ENCODE data around the gene TSSK3.

The TSSK3 gene

DNA sequence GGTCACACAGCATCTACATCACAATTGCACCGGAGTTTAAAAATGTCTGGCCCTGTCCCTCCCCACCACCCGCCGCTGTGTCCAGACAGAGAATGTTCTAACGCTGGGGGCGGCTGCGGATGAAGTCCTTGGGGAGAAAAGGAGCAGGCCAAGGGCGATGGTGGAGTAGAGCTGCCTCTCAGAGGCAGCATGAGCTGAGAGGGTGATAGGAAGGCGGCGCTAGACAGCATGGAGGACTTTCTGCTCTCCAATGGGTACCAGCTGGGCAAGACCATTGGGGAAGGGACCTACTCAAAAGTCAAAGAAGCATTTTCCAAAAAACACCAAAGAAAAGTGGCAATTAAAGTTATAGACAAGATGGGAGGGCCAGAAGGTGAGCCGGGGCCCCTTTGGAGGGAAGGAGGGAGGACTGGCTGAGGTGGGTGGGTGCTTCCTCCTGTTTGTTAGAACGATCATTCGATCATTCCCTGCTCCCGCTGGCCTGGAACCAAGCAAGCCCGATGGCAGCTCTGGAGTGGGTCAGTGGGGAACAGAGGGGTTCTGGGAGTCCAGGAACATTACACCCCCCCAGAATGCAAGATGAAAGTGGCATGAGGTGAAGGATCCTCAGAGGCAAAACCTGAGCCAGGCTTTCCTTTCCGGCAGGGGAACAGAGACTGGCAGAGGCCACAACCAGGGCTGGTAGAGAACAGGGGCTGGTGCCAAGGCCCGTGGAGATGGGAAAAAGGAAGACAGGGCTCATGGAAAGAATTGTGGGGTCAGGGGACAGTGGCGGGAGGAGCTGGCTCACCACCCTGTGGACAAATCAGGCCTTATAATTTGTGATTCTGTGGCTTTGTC lies at the start of gene TSSK3, which contains the start of gene FAM229A:
TSSK3 (plus strand) TSS at position 66 of the 840 bp plus-strand sequence; CDS start at position 229, 163 bp downstream.
FAM229A (minus strand) TSS at position 12 of the 840 bp plus-strand sequence. CDS start 394 bp downstream, outside the sequence.
- DNase-seq (ENCODE audit: low read depth), result no peak

GRCh38 chr1:32316903-32317277 lies 45.4 kb upstream of the TSSK3 start:
- no peak for DNase-seq (ENCODE audit: low read depth)

DNA sequence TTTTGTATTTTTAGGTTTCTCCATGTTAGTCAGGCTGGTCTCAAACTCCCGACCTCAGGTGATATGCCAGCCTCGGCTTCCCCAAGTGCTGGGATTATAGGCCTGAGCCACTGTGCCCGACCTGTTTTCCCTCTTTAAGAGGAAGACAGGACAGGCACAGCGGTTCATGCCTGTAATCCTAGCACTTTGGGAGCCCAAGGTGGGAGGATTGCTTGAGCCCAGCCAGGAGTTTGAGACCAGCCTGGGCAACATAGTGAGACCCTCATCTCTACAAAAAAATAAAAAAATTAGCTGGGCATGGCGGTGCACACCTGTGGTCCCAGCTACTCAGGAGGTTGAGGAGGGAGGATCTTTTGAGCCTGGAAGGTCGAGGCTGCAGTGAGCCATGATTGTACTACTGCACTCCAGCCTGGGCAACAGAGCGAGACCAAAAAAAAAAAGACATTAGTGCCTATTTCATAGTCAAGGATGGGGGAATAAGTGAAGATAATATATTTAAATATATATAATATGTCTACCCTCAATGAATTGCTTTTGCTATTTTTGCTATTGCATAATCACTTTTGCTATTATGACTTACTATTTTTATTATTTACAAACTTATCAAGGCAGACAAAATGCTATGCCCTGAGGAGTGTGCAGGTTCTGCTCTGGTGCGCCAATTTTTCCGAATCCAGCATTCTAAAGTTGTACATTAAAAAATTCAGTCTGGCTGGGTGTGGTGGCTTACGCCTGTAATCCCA lies 44.0 kb upstream of the TSSK3 start:
- no peak for DNase-seq (ENCODE audit: low read depth)

- no peak for DNase-seq (ENCODE audit: low read depth)
Observed at GRCh38 chr1:32321712-32322291, 40.5 kb upstream of the TSSK3 start.

DNA sequence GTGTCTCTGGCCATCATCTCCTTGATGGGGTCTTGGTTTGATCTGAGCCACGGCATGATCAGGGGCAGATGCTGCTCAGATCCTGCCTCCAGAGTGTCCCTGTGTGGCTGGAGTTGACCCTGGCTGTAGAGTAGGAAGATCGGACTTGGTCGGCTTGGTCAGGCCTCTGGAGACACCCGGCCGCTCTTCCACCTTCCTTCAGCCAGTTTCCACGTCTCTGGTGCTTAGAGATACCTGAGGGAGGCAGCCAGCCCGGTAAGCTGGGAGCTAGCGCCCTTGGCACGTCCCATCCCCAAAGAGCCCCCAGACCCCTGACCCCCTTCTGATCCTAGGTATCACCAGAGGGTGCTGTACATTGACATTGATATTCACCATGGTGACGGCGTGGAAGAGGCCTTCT lies 35.1 kb upstream of the TSSK3 start:
- no peak for DNase-seq (ENCODE audit: low read depth)

DNA sequence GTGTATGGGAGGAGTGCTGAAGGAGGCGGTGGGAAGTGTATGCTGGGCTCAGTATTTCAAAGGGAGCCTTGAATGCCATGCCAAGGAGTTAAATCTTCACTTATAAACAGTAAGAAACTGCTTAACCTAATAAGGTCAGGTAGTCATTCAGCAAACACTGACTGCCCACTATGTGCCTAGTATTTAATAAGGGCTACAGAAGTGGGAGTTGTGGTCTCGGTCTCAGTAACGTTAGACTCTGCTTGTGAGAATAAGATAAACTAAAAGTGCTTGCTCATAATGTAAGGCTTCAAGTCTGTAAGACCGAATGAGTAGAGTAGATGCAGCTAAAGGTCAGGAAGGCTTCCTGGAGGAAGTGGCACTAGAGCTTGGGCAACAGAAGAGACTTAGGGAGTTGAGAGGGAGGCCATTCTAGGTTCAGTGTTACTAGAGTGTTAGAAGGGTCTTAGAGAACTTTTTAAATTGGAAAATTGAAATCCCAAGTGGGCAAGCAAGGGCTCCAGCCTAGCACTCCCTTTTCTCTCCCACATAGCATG lies 32.3 kb upstream of the TSSK3 start:
- DNase-seq (ENCODE audit: low read depth), result no peak

- no peak for DNase-seq (ENCODE audit: low read depth)
Observed at GRCh38 chr1:32330558-32331151, 31.7 kb upstream of the TSSK3 start.

DNA sequence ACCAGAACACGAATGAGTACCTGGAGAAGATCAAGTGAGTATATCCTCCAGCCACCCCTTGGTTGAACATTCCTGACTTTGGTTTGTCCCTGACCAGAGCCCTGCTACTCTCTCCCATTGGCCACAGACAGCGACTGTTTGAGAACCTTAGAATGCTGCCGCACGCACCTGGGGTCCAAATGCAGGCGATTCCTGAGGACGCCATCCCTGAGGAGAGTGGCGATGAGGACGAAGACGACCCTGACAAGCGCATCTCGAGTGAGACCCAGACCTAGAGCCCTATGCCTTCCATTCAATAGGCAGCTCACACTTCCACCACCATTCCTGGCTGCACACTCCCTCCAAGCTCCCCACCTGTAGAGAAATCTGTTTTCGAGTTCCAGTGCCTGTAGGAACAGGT lies 30.8 kb upstream of the TSSK3 start:
- DNase-seq (ENCODE audit: low read depth), result no peak

DNA sequence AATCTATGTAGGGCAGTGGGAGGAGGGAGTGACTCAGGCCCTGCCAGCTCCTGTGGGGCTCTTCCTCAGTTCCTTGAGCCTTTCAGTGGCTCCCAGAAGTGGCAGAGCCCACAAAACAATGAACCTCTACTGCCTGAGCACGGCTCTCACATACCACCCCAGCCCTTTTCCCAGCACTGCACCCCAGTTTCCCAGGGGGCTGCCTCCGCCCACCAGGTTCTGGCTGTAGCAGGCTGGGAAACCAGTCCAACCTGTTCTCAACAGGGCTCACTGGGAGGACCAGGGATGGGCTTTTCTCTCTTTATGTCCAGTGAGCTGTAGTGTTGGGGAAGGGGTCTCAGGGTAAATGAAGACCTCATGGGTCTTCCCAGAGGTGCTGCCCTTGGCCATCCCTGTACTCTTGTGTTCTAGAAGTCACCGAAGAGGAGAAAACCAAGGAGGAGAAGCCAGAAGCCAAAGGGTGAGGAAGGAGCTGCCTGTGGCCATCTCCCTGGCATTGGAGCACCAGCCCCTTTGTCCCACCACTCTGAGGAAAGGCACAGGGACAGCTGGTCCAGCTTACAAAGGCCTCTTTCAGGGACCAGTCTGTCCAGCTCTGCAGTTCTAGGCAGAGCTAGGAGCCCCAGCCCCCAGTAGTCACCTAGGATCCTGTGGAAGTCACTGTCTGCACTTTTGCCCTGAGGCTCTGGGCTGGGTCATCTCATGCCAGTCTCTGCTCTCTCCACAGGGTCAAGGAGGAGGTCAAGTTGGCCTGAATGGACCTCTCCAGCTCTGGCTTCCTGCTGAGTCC lies 29.9 kb upstream of the TSSK3 start:
- DNase-seq (ENCODE audit: low read depth), result no peak

DNA sequence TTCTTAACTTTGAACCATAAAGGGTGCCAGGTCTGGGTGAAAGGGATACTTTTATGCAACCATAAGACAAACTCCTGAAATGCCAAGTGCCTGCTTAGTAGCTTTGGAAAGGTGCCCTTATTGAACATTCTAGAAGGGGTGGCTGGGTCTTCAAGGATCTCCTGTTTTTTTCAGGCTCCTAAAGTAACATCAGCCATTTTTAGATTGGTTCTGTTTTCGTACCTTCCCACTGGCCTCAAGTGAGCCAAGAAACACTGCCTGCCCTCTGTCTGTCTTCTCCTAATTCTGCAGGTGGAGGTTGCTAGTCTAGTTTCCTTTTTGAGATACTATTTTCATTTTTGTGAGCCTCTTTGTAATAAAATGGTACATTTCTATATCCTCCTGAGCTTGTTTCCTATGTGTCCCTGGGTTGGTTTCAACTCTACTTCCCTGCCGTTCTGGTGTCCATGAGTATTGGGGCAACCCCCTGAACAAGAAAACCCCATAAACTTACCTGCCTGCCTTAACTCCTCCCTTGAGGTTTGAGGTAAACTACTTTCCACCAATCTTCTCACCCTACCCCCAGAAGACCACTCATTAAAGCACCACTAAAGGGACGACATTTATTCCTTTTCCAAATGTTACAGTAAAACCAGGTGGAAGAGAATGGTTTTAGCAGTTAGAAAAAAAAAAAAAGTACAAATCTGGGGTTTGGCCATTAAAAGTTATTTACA lies 28.9 kb upstream of the TSSK3 start:
- DNase-seq (ENCODE audit: low read depth), result no peak

DNA sequence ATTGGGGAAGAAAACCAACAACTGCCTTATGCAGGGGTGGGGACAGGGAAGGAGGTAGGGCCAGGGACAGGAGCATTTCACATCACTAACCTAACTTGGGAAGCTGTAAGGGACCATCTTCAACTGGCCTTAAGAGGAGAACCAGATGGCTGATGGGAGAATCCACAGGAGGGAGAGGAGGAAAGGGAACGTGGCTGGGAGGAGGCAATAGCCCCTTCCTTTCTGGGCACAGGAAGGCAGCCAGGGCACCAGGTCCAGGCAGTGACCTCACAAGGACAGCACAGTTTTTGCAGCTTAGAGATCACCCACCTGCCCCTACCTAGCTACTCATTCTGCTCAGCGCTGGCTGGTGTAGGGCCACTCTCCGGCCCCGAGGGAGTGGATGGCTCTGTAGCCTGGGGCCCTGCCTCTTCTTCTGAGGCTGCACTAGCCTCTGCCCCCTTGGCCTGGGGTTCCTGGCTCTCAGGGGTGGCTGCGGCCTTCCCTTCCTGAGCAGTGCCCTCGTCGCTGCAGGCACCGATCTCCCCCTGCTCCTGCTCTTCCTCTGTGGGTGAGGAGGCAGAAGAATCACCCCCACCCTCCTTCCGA lies 28.0 kb upstream of the TSSK3 start:
- no peak for DNase-seq (ENCODE audit: low read depth)

DNA sequence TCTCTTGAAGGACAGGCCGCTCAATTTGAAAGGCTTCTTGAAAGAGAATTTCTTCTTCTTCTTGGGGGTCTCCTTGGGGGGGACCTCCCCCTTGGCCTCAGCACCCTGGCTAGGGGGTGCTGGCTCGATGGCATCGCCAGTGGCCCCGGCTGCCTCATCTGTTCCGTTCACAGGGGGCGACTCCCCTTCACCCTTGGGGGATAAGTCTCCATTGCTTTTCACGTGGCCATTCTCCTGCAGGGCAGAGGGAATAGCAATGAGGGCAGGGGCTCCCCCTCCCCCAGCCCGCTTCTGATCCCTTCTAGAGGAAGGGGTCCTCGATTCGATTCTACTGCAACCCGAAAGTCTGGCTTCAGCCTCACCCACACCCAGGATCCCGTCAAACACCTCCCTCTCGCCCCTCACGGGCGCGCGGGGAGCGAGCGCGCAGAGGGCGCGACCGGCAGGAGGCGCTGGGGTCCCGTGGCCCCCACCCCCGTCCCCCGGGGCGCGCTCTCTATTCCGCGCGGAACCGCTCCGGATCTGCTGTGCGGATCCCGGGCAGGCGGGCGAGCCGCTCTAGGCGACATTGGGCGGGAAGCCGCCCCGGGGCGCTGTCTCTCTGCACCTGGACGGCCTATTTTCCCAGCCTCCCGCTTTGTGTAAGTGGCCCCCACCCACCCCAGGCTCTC lies 27.3 kb upstream of the TSSK3 start:
- peak; percentile 55 for DNase-seq (ENCODE audit: low read depth)

DNA sequence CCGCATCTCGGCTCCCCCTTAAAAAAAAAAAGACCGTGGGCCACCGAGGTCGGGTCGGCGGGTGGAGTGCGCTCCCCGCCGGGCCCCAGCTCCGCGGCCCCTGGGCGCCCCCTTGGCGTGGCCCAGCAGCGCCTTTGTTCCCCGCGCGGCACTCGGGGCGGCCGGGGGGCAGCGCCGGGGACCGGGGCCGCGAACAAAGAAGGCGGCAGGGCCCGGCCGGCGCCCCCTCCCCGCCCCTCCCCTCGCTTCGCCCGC lies 26.9 kb upstream of the TSSK3 start:
- DNase-seq (ENCODE audit: low read depth), result no peak

GRCh38 chr1:32335790-32336590 lies 26.3 kb upstream of the TSSK3 start, which contains the start of gene MARCKSL1:
Gene MARCKSL1 (minus strand): TSS chr1:32336233. CDS start chr1:32336033, 200 bp downstream.
- peak; percentile 78 for DNase-seq (ENCODE audit: low read depth)

DNA sequence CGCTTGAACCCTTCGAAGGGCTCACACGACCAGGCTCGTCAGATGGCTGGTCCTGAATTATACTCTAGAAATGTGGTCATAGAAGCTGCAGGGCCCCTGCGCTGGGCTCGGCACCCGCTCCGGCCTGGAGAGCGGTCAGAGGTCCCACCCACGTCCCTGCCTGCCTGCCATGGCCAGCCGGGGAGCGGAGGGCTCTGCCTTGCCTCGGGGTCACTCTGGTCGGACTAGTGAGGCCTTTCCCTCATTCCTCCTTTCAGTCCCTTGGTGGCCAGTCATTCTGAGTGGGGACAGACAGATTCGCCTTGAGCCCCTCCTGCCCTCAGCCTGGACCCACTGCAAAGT lies 25.8 kb upstream of the TSSK3 start:
- DNase-seq (ENCODE audit: low read depth), result no peak

- peak; percentile 42 for DNase-seq (ENCODE audit: low read depth)
Observed at GRCh38 chr1:32336963-32337675, 25.2 kb upstream of the TSSK3 start.

GRCh38 chr1:32337855-32338636 lies 24.3 kb upstream of the TSSK3 start:
- no peak for DNase-seq (ENCODE audit: low read depth)

Measured in stimulated activated CD8-positive, alpha-beta memory T cell treated with anti-CD3 and anti-CD28 coated beads, Interleukin-12 subunit alpha, Interleukin-12 subunit beta, amount 100 ng/mL, for 4 hours (primary cell).